HEK293T (cell line): ENCODE data around the gene GJD2.

Source experiments
- CTCF ChIA-PET: fragments of 350-600 bp; formaldehyde crosslinking; extraction: SDS; loops from one replicate; lab custom pipeline; 2021; ENCODE audit warnings: antibody characterized with exemption, inconsistent platforms; lab: Yijun Ruan, JAX
- POLR2A ChIA-PET: fragments of 350-600 bp; formaldehyde crosslinking; extraction: SDS; loops from one replicate; lab custom pipeline; 2020; ENCODE audit warnings: antibody characterized with exemption, inconsistent platforms; lab: Yijun Ruan, JAX
- DNase-seq: peaks from one replicate; pipeline ENCODE4 v3.0.0; 2012; ENCODE audit warnings: mixed read lengths; ENCODE audit errors: extremely low spot score
- ARNT ChIP-seq: fragments of 450-650 bp; IDR thresholded peaks from 2 replicates; pipeline ENCODE4 v1.6.1; 2017; ENCODE audit warnings: mild to moderate bottlenecking
- BHLHE40 ChIP-seq: fragments of 450-650 bp; IDR thresholded peaks from 2 replicates; pipeline ENCODE4 v1.6.1; 2016; ENCODE audit warnings: mild to moderate bottlenecking, moderate library complexity, borderline replicate concordance
- CTBP1 ChIP-seq: fragments of 450-650 bp; IDR thresholded peaks from 2 replicates; pipeline ENCODE4 v1.6.1; 2016; ENCODE audit warnings: borderline replicate concordance
- ELF4 ChIP-seq: fragments of 450-650 bp; IDR thresholded peaks from 2 replicates; pipeline ENCODE4 v1.6.1; 2017; ENCODE audit warnings: antibody characterized with exemption
- FOXA1 ChIP-seq: fragments of 450-650 bp; IDR thresholded peaks from 2 replicates; pipeline ENCODE4 v1.6.1; 2016; ENCODE audit warnings: mild to moderate bottlenecking
- FOXK2 ChIP-seq: fragments of 450-650 bp; IDR thresholded peaks from 2 replicates; pipeline ENCODE4 v1.6.1; 2016; ENCODE audit warnings: mild to moderate bottlenecking
- FOXM1 ChIP-seq: fragments of 450-650 bp; IDR thresholded peaks from 2 replicates; pipeline ENCODE4 v1.6.1; 2017; ENCODE audit warnings: mild to moderate bottlenecking, borderline replicate concordance
- HDGF ChIP-seq: fragments of 450-650 bp; IDR thresholded peaks from 2 replicates; pipeline ENCODE4 v1.6.1; 2017; ENCODE audit warnings: antibody characterized with exemption, borderline replicate concordance
- L3MBTL2 ChIP-seq: fragments of 450-650 bp; conservative IDR thresholded peaks from 2 replicates; pipeline ENCODE4 v1.6.1; 2016; ENCODE audit warnings: mild to moderate bottlenecking
- LEF1 ChIP-seq: fragments of 450-650 bp; IDR thresholded peaks from 2 replicates; pipeline ENCODE4 v1.6.1; 2017; ENCODE audit warnings: mild to moderate bottlenecking, borderline replicate concordance
- NFRKB ChIP-seq: fragments of 450-650 bp; IDR thresholded peaks from 2 replicates; pipeline ENCODE4 v1.6.1; 2016; ENCODE audit warnings: mild to moderate bottlenecking, moderate library complexity
- SP1 ChIP-seq: fragments of 450-650 bp; IDR thresholded peaks from 2 replicates; pipeline ENCODE4 v1.6.1; 2017
- SUZ12 ChIP-seq: fragments of 450-650 bp; IDR thresholded peaks from 2 replicates; pipeline ENCODE4 v1.6.1; 2016; ENCODE audit warnings: mild to moderate bottlenecking
- TARDBP ChIP-seq: fragments of 450-650 bp; IDR thresholded peaks from 2 replicates; pipeline ENCODE4 v1.6.1; 2016
- ZNF384 ChIP-seq: fragments of 450-650 bp; IDR thresholded peaks from 2 replicates; pipeline ENCODE4 v1.6.1; 2016
- TF ChIP-seq, protein P1 (sequence below): fragments of 450-650 bp; IDR thresholded peaks from 2 replicates; pipeline ENCODE4 v1.6.1; 2016

The GJD2 gene

DNA sequence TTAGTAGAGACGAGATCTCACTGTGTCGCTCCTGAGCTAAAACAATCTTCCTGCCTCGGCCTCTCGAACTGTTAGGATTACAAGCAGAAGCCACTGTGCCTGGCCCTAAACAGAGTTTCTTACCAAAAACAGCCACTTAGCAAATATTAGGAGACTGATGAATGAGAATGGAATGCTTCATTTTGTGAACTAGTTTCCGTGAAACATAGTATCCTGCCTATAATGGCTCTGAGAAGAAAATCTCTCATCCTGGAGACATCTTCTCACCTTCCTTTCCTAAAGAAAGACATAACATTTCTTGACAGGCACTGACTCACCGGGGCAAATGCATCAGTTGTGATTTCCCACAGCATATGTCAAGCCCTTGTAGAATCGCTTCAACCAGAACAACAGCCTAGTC is 44.9 kb downstream of the GJD2 start:
- POLR2A ChIA-PET = no interaction called here
- CTCF ChIA-PET = no interaction called here
- DNase-seq = no peak
- TF ChIP-seq FOXK2 (no peak), ELF4 (no peak), FOXM1 (no peak), HDGF (no peak), FOXA1 (no peak), NFRKB (no peak), CTBP1 (no peak)
- TF ChIP-seq, protein P1, sequence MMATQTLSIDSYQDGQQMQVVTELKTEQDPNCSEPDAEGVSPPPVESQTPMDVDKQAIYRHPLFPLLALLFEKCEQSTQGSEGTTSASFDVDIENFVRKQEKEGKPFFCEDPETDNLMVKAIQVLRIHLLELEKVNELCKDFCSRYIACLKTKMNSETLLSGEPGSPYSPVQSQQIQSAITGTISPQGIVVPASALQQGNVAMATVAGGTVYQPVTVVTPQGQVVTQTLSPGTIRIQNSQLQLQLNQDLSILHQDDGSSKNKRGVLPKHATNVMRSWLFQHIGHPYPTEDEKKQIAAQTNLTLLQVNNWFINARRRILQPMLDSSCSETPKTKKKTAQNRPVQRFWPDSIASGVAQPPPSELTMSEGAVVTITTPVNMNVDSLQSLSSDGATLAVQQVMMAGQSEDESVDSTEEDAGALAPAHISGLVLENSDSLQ = no peak

DNA sequence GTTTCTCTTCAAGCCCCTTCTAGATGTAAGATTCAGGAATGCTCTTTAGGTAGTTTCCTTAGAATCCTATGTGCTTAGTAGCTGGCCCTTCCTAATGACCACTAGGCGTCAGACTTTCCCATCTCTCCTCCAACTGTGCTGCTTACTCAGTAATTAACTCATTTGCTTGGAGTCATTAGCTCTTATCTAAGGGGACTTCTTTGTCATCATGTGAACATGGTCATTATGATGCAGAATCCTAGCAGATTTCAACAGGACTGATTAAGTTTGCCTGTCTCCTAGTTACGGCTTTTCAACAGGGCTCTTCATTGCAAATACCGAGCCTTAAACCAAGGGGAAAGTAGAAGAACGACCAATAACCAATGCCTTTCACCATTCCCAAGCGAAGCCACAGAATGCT is 46.4 kb downstream of the GJD2 start:
- peak; percentile 12 for DNase-seq
- ChIA-PET POLR2A (no interaction called here), CTCF (interaction anchor here (0.9 to 1.8 kb wide), 2 partner anchors 10 to 20 kb away, joined by 4 to 10 read pairs; no protein-coding TSS in a partner anchor)

DNA sequence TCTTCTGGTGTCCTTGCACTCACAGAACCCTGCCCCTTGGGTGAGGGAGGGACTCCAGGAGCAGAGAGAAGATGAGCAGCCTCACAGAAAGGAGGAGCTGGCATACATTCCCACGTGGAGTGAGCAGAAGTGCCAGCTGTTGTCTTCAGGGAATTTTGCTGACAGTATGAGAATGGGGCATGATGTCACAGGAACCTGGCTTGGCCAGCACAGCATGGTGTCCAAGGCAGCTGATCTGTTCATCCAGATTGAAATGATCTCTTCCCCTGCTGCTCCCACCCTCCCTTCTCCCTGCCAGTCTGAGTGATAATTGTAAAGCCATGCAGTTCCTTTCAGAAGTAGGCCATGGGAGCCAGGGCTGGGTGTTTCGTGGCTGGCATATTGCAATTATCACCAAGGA is 53.3 kb downstream of the GJD2 start:
- no peak for TF ChIP-seq BHLHE40
- no peak for TF ChIP-seq TARDBP
- no peak for TF ChIP-seq FOXM1
- no peak for TF ChIP-seq SP1
- TF ChIP-seq NFRKB = no peak
- TF ChIP-seq, protein P1 = no peak
- no peak for TF ChIP-seq ARNT
- TF ChIP-seq ELF4 = no peak
- no peak for TF ChIP-seq ZNF384
- TF ChIP-seq SUZ12 = no peak
- no peak for TF ChIP-seq L3MBTL2
- TF ChIP-seq HDGF = no peak
- TF ChIP-seq CTBP1 = no peak
- no peak for TF ChIP-seq LEF1
- no peak for TF ChIP-seq FOXA1
- no peak for TF ChIP-seq FOXK2
- ChIA-PET POLR2A (no interaction called here), CTCF (interaction anchor here (0.6 kb wide), 1 partner anchor 69 kb away, joined by 3 read pairs; no protein-coding TSS in a partner anchor)
- no peak for DNase-seq

More for the DNA sequence above, 46.4 kb downstream of the GJD2 start:
- TF ChIP-seq ZNF384 (no peak), SUZ12 (no peak), ELF4 (no peak)
